Left ventricle myocardium inferior (tissue), 1 donor: Measurements from ENCODE around the gene FUT2. TPM values are rescaled to one million over a fixed set of nuclear protein-coding genes. Genes with fewer than 3 reads are reported as not detected.
A peak's percentile ranks its signal among the peaks of the same experiment; 100 is the strongest.

ENCODE experiments used
- DNase-seq: peaks from one replicate; pipeline ENCODE4 v3.0.0-alpha.2; 2020
- H3K27ac ChIP-seq: fragments of 200-600 bp; replicated peaks from 2 replicates; pipeline ENCODE4 v1.8.0; 2021
- H3K27me3 ChIP-seq: fragments of 200-600 bp; 2 replicates; pipeline ENCODE4 v1.8.0; 2021; ENCODE audit warnings: low read depth
- H3K36me3 ChIP-seq: fragments of 200-600 bp; 2 replicates; pipeline ENCODE4 v1.8.0; 2021
- H3K4me1 ChIP-seq: fragments of 200-600 bp; 2 replicates; pipeline ENCODE4 v1.8.0; 2021
- H3K4me3 ChIP-seq: fragments of 200-600 bp; 2 replicates; pipeline ENCODE4 v1.8.0; 2021; ENCODE audit warnings: mild to moderate bottlenecking, moderate library complexity
- H3K9me3 ChIP-seq: fragments of 200-600 bp; replicated peaks from 2 replicates; pipeline ENCODE4 v1.8.0; 2021
- CTCF ChIP-seq: fragments of 200-600 bp; IDR thresholded peaks from 2 replicates; pipeline ENCODE4 v1.8.0; 2021; ENCODE audit warnings: antibody characterized with exemption, mild to moderate bottlenecking, borderline replicate concordance
- intact Hi-C: fragments of 100-400 bp; cut with micrococcal nuclease; formaldehyde crosslinking; loops from one replicate; pipeline ENCODE4 v1.11.0; 2022
- total RNA-seq: library from RNA; stranded (reverse); fragmentation: NEBNext Ultra II Directional; extraction: Animal tissue kit (Norgen Biotek cat#: 25700); gene quantifications from one replicate; pipeline ENCODE4 v1.2.1, GENCODE V29; 2021
- donor health status: DM: no; HTN: yes; CAD: no; lungs with severe emphysema.

Gene FUT2
- total RNA-seq, 1 donor from 2014 or later: not detected

- H3K9me3 ChIP-seq: no peaks in the 10 kb centered on the region
- H3K36me3 ChIP-seq: peaks cover 29% of the 10 kb centered on the region
- no peak for DNase-seq
- no peak for TF ChIP-seq CTCF
- intact Hi-C loops: no loop called here
- H3K27me3 ChIP-seq: no peaks in the 10 kb centered on the region
- H3K4me1 ChIP-seq: peaks cover 36% of the 10 kb centered on the region
- peak overlapping the region; percentile 43 for H3K4me3 ChIP-seq
- no peak overlapping the region for H3K27ac ChIP-seq
Measured at GRCh38 chr19:48735031-48735615, 39.4 kb downstream of the FUT2 start.

- no peaks in the 10 kb centered on the region for H3K9me3 ChIP-seq
- DNase-seq: no peak
- H3K27ac ChIP-seq: peak overlapping the region; percentile 92
- intact Hi-C loops: no loop called here
- H3K36me3 ChIP-seq: peaks cover 15% of the 10 kb centered on the region
- H3K4me1 ChIP-seq: peaks cover 49% of the 10 kb centered on the region
- TF ChIP-seq CTCF: no peak
- peak overlapping the region; percentile 71 for H3K4me3 ChIP-seq
- no peaks in the 10 kb centered on the region for H3K27me3 ChIP-seq
Measured at GRCh38 chr19:48737360-48737998, 41.7 kb downstream of the FUT2 start.

DNA sequence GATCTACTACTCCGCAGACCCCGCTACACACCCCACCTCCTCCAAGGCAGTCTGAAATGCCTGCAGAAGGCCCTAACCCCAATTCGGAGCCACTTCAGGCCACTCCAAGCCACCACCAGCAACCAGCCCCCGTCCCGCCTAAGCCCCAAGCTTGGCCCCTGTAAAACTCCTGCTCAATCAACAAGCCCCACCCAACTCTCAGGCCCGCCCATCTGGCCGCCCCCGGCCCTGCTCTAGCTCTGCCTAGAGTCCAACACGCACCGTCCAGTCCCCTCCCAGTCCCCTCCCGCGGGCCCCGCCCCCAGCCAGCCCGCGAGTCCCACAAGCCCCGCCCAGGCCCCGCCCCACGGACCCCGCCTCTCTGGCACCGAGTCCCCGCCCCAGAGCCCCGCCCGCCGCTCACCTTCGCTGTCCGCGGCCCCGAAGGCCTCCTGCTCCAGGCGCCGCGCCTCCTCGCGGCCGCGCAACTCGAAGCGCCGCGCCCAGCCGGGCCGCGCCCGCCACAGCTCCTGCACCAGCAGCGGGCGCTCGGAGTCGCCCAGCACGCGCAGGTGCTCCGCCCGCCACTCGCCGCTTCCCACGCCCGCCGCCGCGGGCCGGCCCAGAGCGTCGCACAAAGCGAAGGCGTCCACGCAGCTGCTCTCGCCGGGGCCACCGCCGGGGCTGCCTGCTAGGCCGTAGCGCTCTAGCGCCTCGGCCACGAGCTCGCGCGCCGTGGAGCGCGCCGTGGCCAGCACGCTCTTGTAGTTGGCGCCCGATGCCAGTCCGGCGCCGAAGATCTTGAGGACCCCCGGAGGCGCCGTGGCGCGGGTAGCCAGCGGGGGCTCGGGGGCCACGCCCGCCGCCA, 43.0 kb downstream of the FUT2 start:
- Histone ChIP-seq H3K27me3 (no peaks in the 10 kb centered on the region), H3K9me3 (no peaks in the 10 kb centered on the region), H3K36me3 (peaks cover 11% of the 10 kb centered on the region), H3K27ac (peak overlapping the region; percentile 92), H3K4me3 (peak overlapping the region; percentile 71), H3K4me1 (peaks cover 49% of the 10 kb centered on the region)
- peak; percentile 64 for TF ChIP-seq CTCF
- peak; percentile 94 for DNase-seq
- intact Hi-C loops: no loop called here

GRCh38 chr19:48739404-48740163, 43.8 kb downstream of the FUT2 start:
- Histone ChIP-seq H3K36me3 (peaks cover 10% of the 10 kb centered on the region), H3K4me1 (peaks cover 49% of the 10 kb centered on the region), H3K9me3 (no peaks in the 10 kb centered on the region), H3K27me3 (no peaks in the 10 kb centered on the region), H3K4me3 (peak overlapping the region; percentile 71), H3K27ac (peak overlapping the region; percentile 92)
- no peak for TF ChIP-seq CTCF
- intact Hi-C loops: loop anchor here (10.0 kb wide), 1 partner anchor 95 kb away; the partner anchor contains the start of gene CA11
- no peak for DNase-seq
